ENCODE measurements around the gene CDK5R2. TPM values are rescaled to one million over a fixed set of nuclear protein-coding genes. Genes with fewer than 3 reads are reported as not detected.
A peak's percentile ranks its signal among the peaks of the same experiment; 100 is the strongest.

CDK5R2 gene
- total RNA-seq, 1 donor from 2014 or later, result not detected

DNA sequence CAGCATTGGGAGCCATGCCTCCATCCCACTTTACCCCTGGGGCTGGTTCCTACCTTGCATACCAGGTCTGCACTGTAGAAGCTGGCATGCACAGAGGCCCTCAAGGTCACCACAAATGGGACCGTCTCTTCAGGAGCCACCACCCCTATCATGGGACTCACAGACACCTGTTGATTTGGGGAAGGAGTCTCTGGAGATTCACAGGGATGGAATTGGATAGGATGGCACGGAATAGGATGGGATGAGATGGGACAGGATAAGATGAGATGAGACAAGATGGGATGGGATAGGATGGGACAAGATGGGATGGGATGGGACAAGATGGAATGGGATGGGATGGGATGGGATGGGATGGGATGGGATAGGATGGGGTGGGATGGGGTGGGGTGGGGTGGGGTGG, 49.8 kb downstream of the CDK5R2 start:
- ATAC-seq, result no peak

DNA sequence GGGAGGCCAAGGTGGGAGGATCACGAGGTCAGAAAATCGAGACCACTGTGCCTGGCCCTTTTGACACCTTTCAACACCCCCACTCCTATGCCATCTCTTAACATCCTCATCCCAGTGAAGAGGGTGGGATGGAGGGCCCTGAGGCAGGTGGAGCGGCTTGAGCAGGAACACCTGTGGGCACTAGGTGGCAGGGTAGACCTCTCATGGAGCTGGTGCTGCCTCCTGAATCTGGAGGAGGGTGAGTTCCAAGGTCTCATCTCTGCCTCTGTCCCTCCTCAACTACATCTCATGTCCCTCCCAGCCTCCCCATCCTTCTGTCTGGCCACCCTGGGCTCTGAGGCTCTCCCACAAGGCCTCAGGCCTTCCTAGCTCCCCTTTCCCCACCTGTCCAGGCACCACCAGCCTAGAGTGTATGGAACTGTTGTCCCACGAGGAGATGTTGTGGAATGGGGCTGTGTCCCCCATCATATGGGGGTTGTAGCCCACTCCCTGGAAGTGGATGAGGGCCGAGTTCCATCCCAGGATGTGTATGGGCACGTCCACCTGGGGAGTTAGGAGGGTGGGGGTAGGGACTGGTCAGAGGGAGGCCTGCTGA, 50.8 kb downstream of the CDK5R2 start:
- ATAC-seq, result peak; percentile 68

DNA sequence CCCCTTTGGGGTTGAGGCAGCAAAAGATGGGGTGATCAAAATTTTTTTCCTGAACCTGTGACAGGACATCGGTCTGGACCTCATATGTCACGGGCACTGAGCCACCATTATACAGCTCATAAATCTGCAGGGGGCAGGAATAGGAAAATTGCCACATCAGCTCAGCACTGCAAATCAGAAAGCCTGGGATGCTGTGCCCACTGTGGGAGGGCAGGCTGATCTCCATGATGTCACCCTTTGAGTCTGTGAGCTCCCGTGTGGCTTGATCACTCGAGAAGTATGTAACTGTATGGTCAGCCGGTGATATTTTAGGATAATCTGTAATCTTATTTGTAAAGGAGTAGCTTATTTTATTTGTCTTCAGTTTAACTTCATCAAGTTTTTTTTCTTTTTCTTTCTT, 51.4 kb downstream of the CDK5R2 start:
- no peak for ATAC-seq

Other genes with a start within 250 kb of the CDK5R2 start
- gene TTLL4, start 248.8 kb upstream of the CDK5R2 start, total RNA-seq, result 14.0 TPM
- 4.9 TPM for gene CYP27A1, start 177.5 kb upstream of the CDK5R2 start, total RNA-seq
- not detected for gene PRKAG3, start 127.9 kb upstream of the CDK5R2 start, total RNA-seq
- not detected for gene WNT6, start 99.9 kb upstream of the CDK5R2 start, total RNA-seq
- 3.4 TPM for gene WNT10A, start 78.8 kb upstream of the CDK5R2 start, total RNA-seq
- gene FEV, start 25.5 kb downstream of the CDK5R2 start, total RNA-seq, result not detected
- gene CRYBA2, start 33.8 kb downstream of the CDK5R2 start, total RNA-seq, result not detected
- not detected for gene CFAP65, start 81.8 kb downstream of the CDK5R2 start, total RNA-seq
- gene IHH, start 101.3 kb downstream of the CDK5R2 start, total RNA-seq, result 0.08 TPM
- gene NHEJ1, start 201.1 kb downstream of the CDK5R2 start, total RNA-seq, result 8.9 TPM
- gene SLC23A3, start 210.4 kb downstream of the CDK5R2 start, total RNA-seq, result 0.64 TPM
- 49.3 TPM for gene CNPPD1, start 217.3 kb downstream of the CDK5R2 start, total RNA-seq
- gene RETREG2, start 218.6 kb downstream of the CDK5R2 start, total RNA-seq, result 41.6 TPM
- gene ZFAND2B, start 247.1 kb downstream of the CDK5R2 start, total RNA-seq, result 41.1 TPM

Measured in esophagus mucosa (tissue), 1 donor.